ENCODE data around the gene PAPPA2.

DNA sequence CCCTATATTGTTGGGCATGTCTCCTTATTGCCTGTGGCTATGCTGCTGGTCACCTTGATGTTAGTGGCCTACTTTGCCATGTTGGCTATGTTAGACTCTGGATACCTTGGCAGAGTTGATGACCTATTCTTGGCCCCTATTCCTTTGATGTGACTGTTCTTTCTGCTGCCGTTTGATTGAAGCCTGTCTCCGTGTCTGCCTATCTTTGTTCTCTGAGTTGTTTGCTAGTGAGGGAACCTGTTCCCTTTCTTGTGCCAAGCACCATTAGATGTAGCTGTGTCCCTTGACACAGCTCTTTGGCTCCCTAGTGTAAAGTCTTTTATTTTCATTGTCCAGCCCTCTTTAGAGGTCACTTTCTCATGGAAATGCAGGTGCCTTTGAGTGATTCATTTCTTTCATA lies 28.7 kb upstream of the PAPPA2 start:
- TF ChIP-seq EZH2 (IDR thresholded peaks at IDR 0.05; ENCODE audit: low read length, missing control alignments) = no peak
- TF ChIP-seq, protein P1, sequence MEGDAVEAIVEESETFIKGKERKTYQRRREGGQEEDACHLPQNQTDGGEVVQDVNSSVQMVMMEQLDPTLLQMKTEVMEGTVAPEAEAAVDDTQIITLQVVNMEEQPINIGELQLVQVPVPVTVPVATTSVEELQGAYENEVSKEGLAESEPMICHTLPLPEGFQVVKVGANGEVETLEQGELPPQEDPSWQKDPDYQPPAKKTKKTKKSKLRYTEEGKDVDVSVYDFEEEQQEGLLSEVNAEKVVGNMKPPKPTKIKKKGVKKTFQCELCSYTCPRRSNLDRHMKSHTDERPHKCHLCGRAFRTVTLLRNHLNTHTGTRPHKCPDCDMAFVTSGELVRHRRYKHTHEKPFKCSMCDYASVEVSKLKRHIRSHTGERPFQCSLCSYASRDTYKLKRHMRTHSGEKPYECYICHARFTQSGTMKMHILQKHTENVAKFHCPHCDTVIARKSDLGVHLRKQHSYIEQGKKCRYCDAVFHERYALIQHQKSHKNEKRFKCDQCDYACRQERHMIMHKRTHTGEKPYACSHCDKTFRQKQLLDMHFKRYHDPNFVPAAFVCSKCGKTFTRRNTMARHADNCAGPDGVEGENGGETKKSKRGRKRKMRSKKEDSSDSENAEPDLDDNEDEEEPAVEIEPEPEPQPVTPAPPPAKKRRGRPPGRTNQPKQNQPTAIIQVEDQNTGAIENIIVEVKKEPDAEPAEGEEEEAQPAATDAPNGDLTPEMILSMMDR (conservative IDR thresholded peaks at IDR 0.05 in 1 of 2, IDR thresholded peaks at IDR 0.05 in 1 of 2; ENCODE audit: low read depth in 1 of 2, low read length in 2 of 2) = no peak

Data from fibroblast of lung (primary cell).